Measurements from ENCODE around the gene HFM1. TPM values are rescaled to one million over a fixed set of nuclear protein-coding genes. Genes with fewer than 3 reads are reported as not detected.
"Not testable (repeated sequence)": the region's sequence is repeated elsewhere in the genome, so short reads cannot be mapped to it uniquely, and the experiment has no call there.

The HFM1 gene
- polyA plus RNA-seq, 4 donors: 5.1 to 8.4 (median 7.9) TPM

- DNase-seq (ENCODE audit: low read depth in 4 of 4, low spot score in 2 of 4): no peak
Measured at GRCh38 chr1:91381844-91382243, 22.8 kb downstream of the HFM1 start.

GRCh38 chr1:91374086-91374485, 30.6 kb downstream of the HFM1 start:
- no peak for DNase-seq (ENCODE audit: low read depth in 4 of 4, low spot score in 2 of 4)

GRCh38 chr1:91372230-91372629, 32.4 kb downstream of the HFM1 start:
- DNase-seq (ENCODE audit: low read depth in 4 of 4, low spot score in 2 of 4): not testable (repeated sequence)

GRCh38 chr1:91349524-91349923, 55.1 kb downstream of the HFM1 start:
- peak in 1 of 4 donors; percentile 2 for DNase-seq (ENCODE audit: low read depth in 4 of 4, low spot score in 2 of 4)

GRCh38 chr1:91346824-91347223, 57.8 kb downstream of the HFM1 start:
- DNase-seq (ENCODE audit: low read depth in 4 of 4, low spot score in 2 of 4): no peak

- peak in 3 of 4 donors; percentile 13 to 33 (median 20) for DNase-seq (ENCODE audit: low read depth in 4 of 4, low spot score in 2 of 4)
Measured at GRCh38 chr1:91345395-91346005, 59.1 kb downstream of the HFM1 start.

GRCh38 chr1:91338501-91338900, 66.1 kb downstream of the HFM1 start:
- no peak for DNase-seq (ENCODE audit: low read depth in 4 of 4, low spot score in 2 of 4)

- no peak for DNase-seq (ENCODE audit: low read depth in 4 of 4, low spot score in 2 of 4)
Measured at GRCh38 chr1:91335603-91336002, 69.0 kb downstream of the HFM1 start.

- DNase-seq (ENCODE audit: low read depth in 4 of 4, low spot score in 2 of 4): no peak
Measured at GRCh38 chr1:91334856-91335255, 69.8 kb downstream of the HFM1 start.

GRCh38 chr1:91325456-91325855, 79.2 kb downstream of the HFM1 start:
- DNase-seq (ENCODE audit: low read depth in 4 of 4, low spot score in 2 of 4): no peak

- DNase-seq (ENCODE audit: low read depth in 4 of 4, low spot score in 2 of 4): no peak
Measured at GRCh38 chr1:91314643-91315042, 90.0 kb downstream of the HFM1 start.

- DNase-seq (ENCODE audit: low read depth in 4 of 4, low spot score in 2 of 4): no peak
Measured at GRCh38 chr1:91311672-91312071, 93.0 kb downstream of the HFM1 start.

GRCh38 chr1:91308544-91308943, 96.1 kb downstream of the HFM1 start:
- DNase-seq (ENCODE audit: low read depth in 4 of 4, low spot score in 2 of 4): no peak

- DNase-seq (ENCODE audit: low read depth in 4 of 4, low spot score in 2 of 4): no peak
Measured at GRCh38 chr1:91307784-91308409, 96.7 kb downstream of the HFM1 start.

GRCh38 chr1:91303165-91303564, 101.5 kb downstream of the HFM1 start:
- no peak for DNase-seq (ENCODE audit: low read depth in 4 of 4, low spot score in 2 of 4)

GRCh38 chr1:91288843-91289553, 115.6 kb downstream of the HFM1 start:
- DNase-seq (ENCODE audit: low read depth in 4 of 4, low spot score in 2 of 4): not testable (repeated sequence)

- not testable (repeated sequence) for DNase-seq (ENCODE audit: low read depth in 4 of 4, low spot score in 2 of 4)
Measured at GRCh38 chr1:91286962-91287317, 117.7 kb downstream of the HFM1 start.

GRCh38 chr1:91286259-91286961, 118.2 kb downstream of the HFM1 start:
- not testable (repeated sequence) for DNase-seq (ENCODE audit: low read depth in 4 of 4, low spot score in 2 of 4)

- DNase-seq (ENCODE audit: low read depth in 4 of 4, low spot score in 2 of 4): no peak
Measured at GRCh38 chr1:91283421-91283726, 121.3 kb downstream of the HFM1 start.

- DNase-seq (ENCODE audit: low read depth in 4 of 4, low spot score in 2 of 4): peak; percentile 20 to 59 (median 39)
Measured at GRCh38 chr1:91282695-91283420, 121.8 kb downstream of the HFM1 start.

GRCh38 chr1:91281782-91282181, 122.9 kb downstream of the HFM1 start:
- DNase-seq (ENCODE audit: low read depth in 4 of 4, low spot score in 2 of 4): no peak
